DMS153 treated with DMSO at 0.1 percent for 48 hours (cell line): ENCODE measurements around the gene GATAD2A.
"Not testable (repeated sequence)": the region's sequence is repeated elsewhere in the genome, so short reads cannot be mapped to it uniquely, and the experiment has no call there.

Experiments
- DNase-seq: peaks from one replicate; lab custom pipeline; 2025; ENCODE audit not compliant: unreplicated experiment; lab: John Stamatoyannopoulos, UW

Gene GATAD2A

GRCh38 chr19:19445288-19445687, 39.8 kb downstream of the GATAD2A start:
- no peak for DNase-seq

- DNase-seq, result no peak
Measured at GRCh38 chr19:19445911-19446361, 40.5 kb downstream of the GATAD2A start.

- no peak for DNase-seq
Measured at GRCh38 chr19:19446655-19447437, 41.4 kb downstream of the GATAD2A start.

- no peak for DNase-seq
Measured at GRCh38 chr19:19447536-19448237, 42.2 kb downstream of the GATAD2A start.

GRCh38 chr19:19448238-19448544, 42.7 kb downstream of the GATAD2A start:
- DNase-seq, result no peak

- no peak for DNase-seq
Measured at GRCh38 chr19:19451429-19452242, 46.2 kb downstream of the GATAD2A start.

- DNase-seq, result no peak
Measured at GRCh38 chr19:19452243-19453124, 47.0 kb downstream of the GATAD2A start.

- no peak for DNase-seq
Measured at GRCh38 chr19:19453125-19453454, 47.6 kb downstream of the GATAD2A start.

GRCh38 chr19:19455166-19455919, 49.9 kb downstream of the GATAD2A start:
- not testable (repeated sequence) for DNase-seq

- DNase-seq, result no peak
Measured at GRCh38 chr19:19457671-19458070, 52.2 kb downstream of the GATAD2A start.

GRCh38 chr19:19458110-19458816, 52.8 kb downstream of the GATAD2A start:
- no peak for DNase-seq

GRCh38 chr19:19459073-19459472, 53.6 kb downstream of the GATAD2A start:
- DNase-seq, result no peak

GRCh38 chr19:19459707-19460251, 54.3 kb downstream of the GATAD2A start:
- DNase-seq, result no peak

GRCh38 chr19:19460258-19460731, 54.8 kb downstream of the GATAD2A start:
- no peak for DNase-seq

GRCh38 chr19:19460761-19461265, 55.3 kb downstream of the GATAD2A start:
- no peak for DNase-seq

- no peak for DNase-seq
Measured at GRCh38 chr19:19461306-19461670, 55.8 kb downstream of the GATAD2A start.

- DNase-seq, result no peak
Measured at GRCh38 chr19:19461671-19462622, 56.5 kb downstream of the GATAD2A start.
